ENCODE results near the gene ZDHHC14.

DNA sequence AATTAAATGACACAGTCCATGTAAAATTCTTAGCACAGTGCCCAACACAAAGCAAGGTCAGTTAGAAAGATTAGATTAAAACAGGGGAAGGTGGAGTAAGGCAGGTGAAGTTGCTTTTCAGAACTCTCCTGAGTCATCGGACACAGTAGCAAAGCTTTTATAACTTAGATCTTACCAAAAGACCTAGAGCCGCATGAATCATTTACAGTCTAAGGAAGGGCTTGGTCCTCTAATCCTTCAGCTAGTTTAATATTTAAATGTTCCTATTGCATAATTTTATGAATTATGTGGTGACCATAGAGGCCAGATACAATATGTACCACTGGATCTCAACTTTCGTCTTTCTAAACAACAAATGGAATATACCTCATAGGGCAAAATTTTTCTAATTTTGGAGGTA, 240.0 kb downstream of the ZDHHC14 start:
- TF ChIP-seq, protein P1, sequence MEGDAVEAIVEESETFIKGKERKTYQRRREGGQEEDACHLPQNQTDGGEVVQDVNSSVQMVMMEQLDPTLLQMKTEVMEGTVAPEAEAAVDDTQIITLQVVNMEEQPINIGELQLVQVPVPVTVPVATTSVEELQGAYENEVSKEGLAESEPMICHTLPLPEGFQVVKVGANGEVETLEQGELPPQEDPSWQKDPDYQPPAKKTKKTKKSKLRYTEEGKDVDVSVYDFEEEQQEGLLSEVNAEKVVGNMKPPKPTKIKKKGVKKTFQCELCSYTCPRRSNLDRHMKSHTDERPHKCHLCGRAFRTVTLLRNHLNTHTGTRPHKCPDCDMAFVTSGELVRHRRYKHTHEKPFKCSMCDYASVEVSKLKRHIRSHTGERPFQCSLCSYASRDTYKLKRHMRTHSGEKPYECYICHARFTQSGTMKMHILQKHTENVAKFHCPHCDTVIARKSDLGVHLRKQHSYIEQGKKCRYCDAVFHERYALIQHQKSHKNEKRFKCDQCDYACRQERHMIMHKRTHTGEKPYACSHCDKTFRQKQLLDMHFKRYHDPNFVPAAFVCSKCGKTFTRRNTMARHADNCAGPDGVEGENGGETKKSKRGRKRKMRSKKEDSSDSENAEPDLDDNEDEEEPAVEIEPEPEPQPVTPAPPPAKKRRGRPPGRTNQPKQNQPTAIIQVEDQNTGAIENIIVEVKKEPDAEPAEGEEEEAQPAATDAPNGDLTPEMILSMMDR (IDR thresholded peaks at IDR 0.05): no peak
- no peak for TF ChIP-seq POLR2A (IDR thresholded peaks at IDR 0.05)

All from ovary (tissue), 3 donors.